Inflammatory macrophage (primary cell): ENCODE data around the gene MAP3K12.

ENCODE experiments used
- DNase-seq, 2 donors: peaks; one replicate each; pipeline ENCODE4 v3.0.0-alpha.2; 2020 to 2022

MAP3K12 gene

DNA sequence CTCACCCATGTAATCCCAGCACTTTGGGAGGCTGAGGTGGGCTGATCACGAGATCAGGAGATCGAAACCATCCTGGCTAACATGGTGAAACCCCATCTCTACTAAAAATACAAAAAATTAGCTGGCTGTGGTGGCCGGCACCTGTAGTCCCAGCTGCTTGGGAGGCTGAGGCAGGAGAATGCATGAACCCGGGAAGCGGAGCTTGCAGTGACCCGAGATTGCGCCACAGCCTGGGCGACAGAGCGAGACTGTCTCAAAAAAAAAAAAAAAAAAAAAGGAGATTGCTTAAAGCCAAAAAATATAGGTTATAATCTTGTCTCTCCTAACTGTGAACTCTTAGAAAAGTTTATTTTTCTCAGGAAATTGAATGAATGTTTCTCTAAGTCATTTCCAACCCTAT, 63.9 kb downstream of the MAP3K12 start:
- DNase-seq = peak in 1 of 2 donors; percentile 14

DNA sequence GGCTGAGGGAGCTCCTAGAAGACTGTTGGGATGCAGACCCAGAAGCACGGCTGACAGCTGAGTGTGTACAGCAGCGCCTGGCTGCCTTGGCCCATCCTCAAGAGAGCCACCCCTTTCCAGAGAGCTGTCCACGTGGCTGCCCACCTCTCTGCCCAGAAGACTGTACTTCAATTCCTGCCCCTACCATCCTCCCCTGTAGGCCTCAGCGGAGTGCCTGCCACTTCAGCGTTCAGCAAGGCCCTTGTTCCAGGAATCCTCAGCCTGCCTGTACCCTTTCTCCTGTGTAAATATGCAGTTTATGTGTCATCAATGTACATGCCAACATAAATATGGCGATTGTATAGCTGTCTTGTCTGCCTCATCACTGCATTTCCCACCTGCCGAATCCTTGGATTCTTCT, 68.1 kb downstream of the MAP3K12 start:
- DNase-seq = no peak

DNA sequence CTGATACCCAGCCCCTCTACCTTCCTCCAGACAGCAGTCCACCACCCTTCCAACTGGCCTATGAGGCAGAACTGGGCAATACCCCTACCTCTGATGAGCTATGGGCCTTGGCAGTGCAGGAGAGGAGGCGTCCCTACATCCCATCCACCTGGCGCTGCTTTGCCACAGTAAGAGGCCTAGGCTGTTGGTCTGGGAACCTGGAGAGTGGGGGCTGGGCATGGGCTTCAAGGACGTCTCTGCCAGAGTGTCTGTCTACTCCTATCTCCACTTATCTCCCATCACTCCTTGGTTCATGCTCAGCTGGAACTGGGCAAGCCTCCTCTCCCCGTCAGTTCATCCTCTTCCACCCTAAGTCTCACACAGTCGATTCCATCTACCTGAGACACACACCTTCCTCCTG, 69.1 kb downstream of the MAP3K12 start:
- DNase-seq = no peak
